ENCODE results near the gene SPI1.

Gene SPI1

GRCh38 chr11:47357985-47358730 lies 20.2 kb downstream of the SPI1 start:
- Histone ChIP-seq H3K36me3 (no peaks in the 10 kb centered on the region), H3K4me3 (no peak overlapping the region), H3K4me1 (peaks cover 0 to 11% (median 4%) of the 10 kb centered on the region in 4 donors), H3K27me3 (no peaks in the 10 kb centered on the region), H3K27ac (no peak overlapping the region), H3K9me3 (no peaks in the 10 kb centered on the region)
- DNase-seq, result no peak
- intact Hi-C loops (cut with DNase I; ENCODE audit: low total_unique reads), result loop anchor here (10.0 kb wide), 1 partner anchor 463 kb away; no protein-coding TSS in a partner anchor
- TF ChIP-seq CTCF (IDR thresholded peaks at IDR 0.05), result no peak

- no peak for TF ChIP-seq CTCF (IDR thresholded peaks at IDR 0.05)
- no peaks in the 10 kb centered on the region for H3K9me3 ChIP-seq
- H3K4me1 ChIP-seq, result peaks cover 0 to 11% (median 4%) of the 10 kb centered on the region in 4 donors
- no peaks in the 10 kb centered on the region for H3K27me3 ChIP-seq
- no peaks in the 10 kb centered on the region for H3K36me3 ChIP-seq
- no peak for DNase-seq
- intact Hi-C loops (cut with DNase I; ENCODE audit: low total_unique reads), result loop anchor here (10.0 kb wide), 1 partner anchor 462 kb away; no protein-coding TSS in a partner anchor
- no peak overlapping the region for H3K27ac ChIP-seq
- no peak overlapping the region for H3K4me3 ChIP-seq
These were observed 21.4 kb downstream of the SPI1 start for GRCh38 chr11:47356998-47357329.

- H3K27me3 ChIP-seq, result no peaks in the 10 kb centered on the region
- no peaks in the 10 kb centered on the region for H3K9me3 ChIP-seq
- H3K27ac ChIP-seq, result no peak overlapping the region
- H3K36me3 ChIP-seq, result no peaks in the 10 kb centered on the region
- no peak for DNase-seq
- no peak overlapping the region for H3K4me3 ChIP-seq
- TF ChIP-seq CTCF (IDR thresholded peaks at IDR 0.05), result no peak
- intact Hi-C loops (cut with DNase I; ENCODE audit: low total_unique reads), result loop anchor here (10.0 kb wide), 1 partner anchor 462 kb away; no protein-coding TSS in a partner anchor
- peaks cover 0 to 11% (median 4%) of the 10 kb centered on the region in 4 donors for H3K4me1 ChIP-seq
These were observed 22.0 kb downstream of the SPI1 start for GRCh38 chr11:47356129-47356997.

GRCh38 chr11:47355283-47356128 lies 22.8 kb downstream of the SPI1 start:
- peak; percentile 89 to 94 for DNase-seq
- peak; percentile 94 to 95 for TF ChIP-seq CTCF (IDR thresholded peaks at IDR 0.05)
- H3K9me3 ChIP-seq, result no peaks in the 10 kb centered on the region
- intact Hi-C loops (cut with DNase I; ENCODE audit: low total_unique reads), result loop anchor here (2.0 to 10.0 kb wide), 2 partner anchors 97 to 461 kb away; no protein-coding TSS in a partner anchor
- H3K27ac ChIP-seq, result peak overlapping the region in 1 of 2 donors; percentile 39
- peaks cover 0 to 11% (median 4%) of the 10 kb centered on the region in 4 donors for H3K4me1 ChIP-seq
- H3K4me3 ChIP-seq, result peak overlapping the region; percentile 38 to 54
- H3K36me3 ChIP-seq, result no peaks in the 10 kb centered on the region
- H3K27me3 ChIP-seq, result no peaks in the 10 kb centered on the region

GRCh38 chr11:47354913-47355282 lies 23.4 kb downstream of the SPI1 start:
- Histone ChIP-seq H3K27me3 (no peaks in the 10 kb centered on the region), H3K4me1 (peaks cover 0 to 11% (median 4%) of the 10 kb centered on the region in 4 donors), H3K9me3 (no peaks in the 10 kb centered on the region), H3K27ac (peak overlapping the region in 1 of 2 donors; percentile 39), H3K4me3 (peak overlapping the region; percentile 38 to 54), H3K36me3 (no peaks in the 10 kb centered on the region)
- intact Hi-C loops (cut with DNase I; ENCODE audit: low total_unique reads), result loop anchor here (2.0 to 10.0 kb wide), 3 partner anchors 96 to 460 kb away; partner anchors contain the start of gene ARFGAP2
- DNase-seq, result no peak
- TF ChIP-seq CTCF (IDR thresholded peaks at IDR 0.05), result no peak

Measured in tibial artery (tissue), 4 donors.